Mucosa of descending colon (tissue), 3 donors: Measurements from ENCODE around the gene PCSK6. TPM values are rescaled to one million over a fixed set of nuclear protein-coding genes. Genes with fewer than 3 reads are reported as not detected.

Experiments
- ATAC-seq: fragments of 200-7000 bp; cut with Tn5 transposase; one replicate; pipeline ENCODE4 v1.9.1; 2020; ENCODE audit warnings: mild to moderate bottlenecking, moderate library complexity
- DNase-seq, 3 donors: peaks; one replicate each; pipeline ENCODE4 v3.0.0-alpha.2; 2020
- H3K36me3 ChIP-seq: fragments of 200-600 bp; one replicate; pipeline ENCODE4 v1.8.0; 2021; ENCODE audit warnings: low read depth, mild to moderate bottlenecking
- H3K4me1 ChIP-seq: fragments of 200-600 bp; one replicate; pipeline ENCODE4 v1.8.0; 2021; ENCODE audit warnings: low read depth, mild to moderate bottlenecking
- H3K4me3 ChIP-seq: fragments of 200-600 bp; one replicate; pipeline ENCODE4 v1.8.0; 2021; ENCODE audit warnings: mild to moderate bottlenecking
- H3K9me3 ChIP-seq: fragments of 200-600 bp; one replicate; pipeline ENCODE4 v1.8.0; 2021; ENCODE audit warnings: mild to moderate bottlenecking
- CTCF ChIP-seq: fragments of 200-600 bp; IDR thresholded peaks from one replicate; pipeline ENCODE4 v1.8.0; 2022; ENCODE audit warnings: antibody characterized with exemption, mild to moderate bottlenecking
- intact Hi-C, 2 donors: fragments of 100-400 bp; cut with DNase I in 1 of 2; cut with micrococcal nuclease in 1 of 2; formaldehyde crosslinking; loops; one replicate each; pipeline versions ENCODE4 v1.11.0 to v1.11.1; 2022; cut with DNase I, micrococcal nuclease
- total RNA-seq, 3 donors: library from RNA; stranded (reverse); fragmentation: NEBNext Ultra II Directional in 2 of 3; extraction: Animal tissue kit (Norgen Biotek cat#: 25700) in 2 of 3; gene quantifications; one replicate each; pipeline versions ENCODE4 v1.2.1 to v1.2.4, GENCODE V29; 2021 to 2023
- donor health status: DM: no; HTN: no; CAD: no; lungs with moderate emphysema.
- donor health status: DM: no; HTN: no; CAD: no.
- donor health status: DM: no; HTN: yes; CAD: no.

The PCSK6 gene
- total RNA-seq, 3 donors from 2014 or later: 21.3 to 58.4 (median 30.3) TPM

- TF ChIP-seq CTCF: no peak
- Histone ChIP-seq H3K36me3 (no peaks in the 10 kb centered on the region), H3K4me3 (no peak overlapping the region), H3K9me3 (no peaks in the 10 kb centered on the region), H3K4me1 (no peaks in the 10 kb centered on the region)
- intact Hi-C loops: no loop called here
- ATAC-seq: no peak
- DNase-seq: no peak
Measured at GRCh38 chr15:101394654-101395053, 94.9 kb downstream of the PCSK6 start.

GRCh38 chr15:101394056-101394630 is 95.4 kb downstream of the PCSK6 start:
- TF ChIP-seq CTCF: no peak
- intact Hi-C loops: no loop called here
- no peaks in the 10 kb centered on the region for H3K9me3 ChIP-seq
- DNase-seq: no peak
- no peak overlapping the region for H3K4me3 ChIP-seq
- H3K4me1 ChIP-seq: no peaks in the 10 kb centered on the region
- H3K36me3 ChIP-seq: no peaks in the 10 kb centered on the region
- ATAC-seq: no peak

- H3K9me3 ChIP-seq: no peaks in the 10 kb centered on the region
- ATAC-seq (no peak), DNase-seq (no peak)
- H3K4me1 ChIP-seq: no peaks in the 10 kb centered on the region
- no peak overlapping the region for H3K4me3 ChIP-seq
- no peak for TF ChIP-seq CTCF
- intact Hi-C loops: no loop called here
- no peaks in the 10 kb centered on the region for H3K36me3 ChIP-seq
Measured at GRCh38 chr15:101393172-101393571, 96.3 kb downstream of the PCSK6 start.

GRCh38 chr15:101391981-101392640 is 97.4 kb downstream of the PCSK6 start:
- no peak for TF ChIP-seq CTCF
- H3K4me1 ChIP-seq: no peaks in the 10 kb centered on the region
- no peak for DNase-seq
- H3K4me3 ChIP-seq: no peak overlapping the region
- intact Hi-C loops: no loop called here
- no peaks in the 10 kb centered on the region for H3K9me3 ChIP-seq
- no peak for ATAC-seq
- no peaks in the 10 kb centered on the region for H3K36me3 ChIP-seq

GRCh38 chr15:101391431-101391830 is 98.1 kb downstream of the PCSK6 start:
- intact Hi-C loops: no loop called here
- no peak for ATAC-seq
- TF ChIP-seq CTCF: no peak
- H3K36me3 ChIP-seq: no peaks in the 10 kb centered on the region
- no peak for DNase-seq
- no peaks in the 10 kb centered on the region for H3K9me3 ChIP-seq
- no peaks in the 10 kb centered on the region for H3K4me1 ChIP-seq
- H3K4me3 ChIP-seq: no peak overlapping the region
